GM19328 (cell line): ENCODE results near the gene BEX4.
A peak's percentile ranks its signal among the peaks of the same experiment; 100 is the strongest.
"Not testable (repeated sequence)": the region's sequence is repeated elsewhere in the genome, so short reads cannot be mapped to it uniquely, and the experiment has no call there.

ENCODE experiments used
- ATAC-seq: cut with Tn5 transposase; IDR thresholded peaks from one replicate; pipeline ENCODE4 v1.9.1; 2021; ENCODE audit warnings: mild to moderate bottlenecking, moderate library complexity; ENCODE audit not compliant: unreplicated experiment

Gene BEX4

DNA sequence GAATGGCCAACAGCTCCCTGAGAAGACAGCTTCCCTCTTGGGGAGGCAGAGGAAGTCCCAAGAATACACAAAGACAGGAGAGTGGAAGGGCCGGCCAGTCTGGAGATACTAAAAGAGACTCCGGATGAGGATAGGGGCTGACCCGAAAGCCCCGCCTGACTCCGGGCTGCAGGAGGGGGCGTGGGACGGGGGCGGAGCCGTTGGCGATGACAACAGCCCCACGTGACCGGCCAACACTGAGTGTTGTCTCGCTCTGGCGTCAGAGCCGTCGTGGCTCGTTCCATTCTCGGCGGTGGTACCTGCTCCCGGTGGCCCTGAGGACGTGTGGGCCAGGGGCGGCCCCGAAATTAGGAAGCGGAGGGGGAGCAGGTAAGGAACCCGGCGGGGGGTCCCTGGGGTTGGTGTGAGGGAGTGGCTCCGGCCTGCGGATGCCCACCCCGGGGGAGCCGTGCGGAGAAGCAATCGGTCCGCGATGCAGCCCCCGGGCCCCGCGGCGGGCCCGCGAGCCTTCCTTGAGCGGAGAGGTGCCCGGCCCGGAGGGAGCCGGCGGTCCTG lies at the start of gene BEX4:
Gene BEX4, plus strand, starts transcription at position 239 of the 555 bp plus-strand sequence. CDS start 1,046 bp downstream, outside the sequence.
- peak; percentile 83 for ATAC-seq

- no peak for ATAC-seq
Measured at GRCh38 chrX:103170216-103170615, 44.7 kb upstream of the BEX4 start.

- ATAC-seq: no peak
Measured at GRCh38 chrX:103171353-103171752, 43.6 kb upstream of the BEX4 start.

- ATAC-seq: not testable (repeated sequence)
Measured at GRCh38 chrX:103175256-103175655, 39.7 kb upstream of the BEX4 start.

DNA sequence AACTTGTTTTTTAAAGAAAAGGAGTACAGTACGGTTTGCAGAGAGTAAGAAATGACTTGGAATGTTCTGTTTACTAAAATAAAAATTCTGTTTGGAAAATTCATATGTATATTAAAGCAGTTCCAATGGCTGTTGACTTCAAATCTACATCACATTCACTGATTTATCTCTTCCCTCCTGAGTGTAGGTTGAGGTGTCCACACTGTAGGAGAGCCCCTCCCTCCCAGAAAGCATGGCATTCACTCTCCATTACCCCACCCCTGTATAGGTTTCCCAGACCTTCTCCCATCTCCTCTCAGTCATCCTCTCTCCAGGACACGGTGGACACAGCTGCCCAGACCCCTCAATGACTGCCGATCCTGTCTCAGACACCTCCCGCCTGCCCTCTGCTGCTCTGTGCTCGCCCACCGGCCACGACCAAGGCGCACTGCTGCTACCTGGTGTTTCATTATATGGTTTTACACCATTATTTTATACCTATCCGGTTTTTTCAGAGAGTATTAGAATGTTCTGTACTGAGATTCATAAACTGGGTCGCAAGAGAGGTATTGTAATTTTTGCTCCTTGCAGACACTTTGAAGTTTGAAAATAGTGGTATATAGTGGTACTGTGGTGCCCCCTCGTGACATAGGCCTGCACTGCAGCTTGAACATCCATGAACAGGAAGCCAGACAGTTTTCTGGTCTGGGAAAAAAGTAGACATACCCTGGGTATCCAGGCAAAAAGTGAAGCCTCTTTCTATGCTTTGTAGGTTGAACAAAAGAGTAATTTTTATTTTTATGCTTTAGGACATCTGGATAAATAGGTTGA lies 38.8 kb upstream of the BEX4 start:
- ATAC-seq: no peak

- no peak for ATAC-seq
Measured at GRCh38 chrX:103177556-103177955, 37.4 kb upstream of the BEX4 start.

- no peak for ATAC-seq
Measured at GRCh38 chrX:103183912-103184311, 31.0 kb upstream of the BEX4 start.

- ATAC-seq: no peak
Measured at GRCh38 chrX:103187953-103188475, 26.9 kb upstream of the BEX4 start.

- no peak for ATAC-seq
Measured at GRCh38 chrX:103197721-103198306, 17.1 kb upstream of the BEX4 start.

DNA sequence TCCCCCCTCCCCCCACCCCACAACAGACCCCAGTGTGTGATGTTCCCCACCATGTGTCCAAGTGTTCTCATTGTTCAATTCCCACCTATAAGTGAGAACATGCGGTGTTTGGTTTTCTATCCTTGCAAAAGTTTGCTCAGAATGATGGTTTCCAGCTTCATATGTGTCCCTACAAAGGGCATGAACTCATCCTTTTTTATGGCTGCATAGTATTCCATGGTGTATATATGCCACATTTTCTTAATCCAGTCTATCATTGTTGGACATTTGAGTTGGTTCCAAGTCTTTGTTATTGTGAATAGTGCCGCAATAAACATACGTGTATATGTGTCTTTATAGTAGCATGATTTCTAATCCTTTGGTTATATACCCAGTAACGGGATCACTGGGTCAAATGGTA lies 16.2 kb upstream of the BEX4 start:
- not testable (repeated sequence) for ATAC-seq

DNA sequence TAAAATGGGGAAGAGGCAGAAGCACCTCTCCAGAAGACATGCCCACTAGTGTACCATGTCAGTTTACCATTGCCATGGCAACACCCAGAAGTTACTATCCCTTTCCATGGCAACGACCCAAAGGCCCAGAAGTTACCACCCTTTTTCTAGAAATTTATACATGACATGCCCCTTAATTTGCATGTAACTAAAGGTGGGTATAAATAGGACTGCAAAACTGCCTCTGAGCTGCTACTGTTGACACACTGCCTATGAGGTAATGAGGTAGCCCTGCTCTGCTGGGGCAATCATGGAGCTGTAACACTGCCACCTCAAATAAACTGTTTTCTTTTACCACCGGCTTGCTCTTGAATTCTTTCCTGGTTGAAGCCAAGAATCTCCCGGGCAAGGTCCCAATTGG lies 13.9 kb upstream of the BEX4 start:
- no peak for ATAC-seq

DNA sequence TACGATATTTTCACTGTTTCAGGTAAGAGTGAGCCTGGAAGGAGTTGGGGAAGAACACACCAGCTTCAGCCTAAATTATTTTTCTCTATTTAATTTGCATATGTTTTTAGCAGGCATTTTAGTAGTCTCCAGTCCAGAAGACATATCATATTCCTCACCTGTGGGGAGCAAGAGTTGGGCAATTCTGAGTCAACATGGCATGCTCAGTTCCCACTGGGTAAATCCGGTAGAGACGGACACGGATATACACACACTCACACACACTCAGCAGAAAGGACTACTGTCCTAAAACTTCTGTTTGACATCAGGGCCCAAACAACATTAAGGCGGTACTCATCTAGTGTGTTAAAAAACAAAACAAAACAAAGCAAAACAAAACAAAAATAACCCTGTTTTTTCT lies 4.9 kb upstream of the BEX4 start:
- ATAC-seq: no peak

DNA sequence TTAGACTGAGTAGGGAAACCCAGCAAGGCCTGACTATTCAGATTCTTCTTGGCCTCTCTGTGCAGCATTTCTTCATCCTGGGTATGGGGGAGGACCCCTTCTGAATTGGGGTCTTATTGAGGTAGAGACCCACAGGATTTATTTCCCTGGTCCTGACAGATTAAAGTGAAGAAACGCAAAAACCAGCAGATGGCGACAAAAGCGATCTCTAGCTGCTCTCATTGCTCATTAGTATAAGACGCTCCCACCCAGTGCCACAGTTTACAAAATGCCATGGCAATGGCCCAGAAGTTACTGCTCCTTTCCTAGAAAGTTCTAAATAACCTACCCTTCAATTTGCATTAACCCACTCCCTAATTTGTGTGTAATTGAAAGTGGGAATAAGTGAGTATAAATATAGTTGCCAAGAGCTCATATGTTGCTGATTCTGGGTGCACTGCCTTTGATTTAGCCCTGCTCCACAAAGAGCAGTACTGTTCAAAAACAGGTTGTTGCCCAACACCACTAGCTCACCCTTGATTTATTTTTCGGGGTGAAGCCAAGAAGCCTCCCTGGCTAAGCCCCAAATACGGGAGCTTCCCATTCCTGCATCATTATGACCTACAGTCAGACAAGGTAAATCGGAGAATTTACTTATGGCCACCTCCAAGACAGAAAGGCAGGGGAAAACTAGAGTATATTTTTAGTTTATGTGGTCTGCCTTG lies 3.7 kb upstream of the BEX4 start:
- no peak for ATAC-seq

DNA sequence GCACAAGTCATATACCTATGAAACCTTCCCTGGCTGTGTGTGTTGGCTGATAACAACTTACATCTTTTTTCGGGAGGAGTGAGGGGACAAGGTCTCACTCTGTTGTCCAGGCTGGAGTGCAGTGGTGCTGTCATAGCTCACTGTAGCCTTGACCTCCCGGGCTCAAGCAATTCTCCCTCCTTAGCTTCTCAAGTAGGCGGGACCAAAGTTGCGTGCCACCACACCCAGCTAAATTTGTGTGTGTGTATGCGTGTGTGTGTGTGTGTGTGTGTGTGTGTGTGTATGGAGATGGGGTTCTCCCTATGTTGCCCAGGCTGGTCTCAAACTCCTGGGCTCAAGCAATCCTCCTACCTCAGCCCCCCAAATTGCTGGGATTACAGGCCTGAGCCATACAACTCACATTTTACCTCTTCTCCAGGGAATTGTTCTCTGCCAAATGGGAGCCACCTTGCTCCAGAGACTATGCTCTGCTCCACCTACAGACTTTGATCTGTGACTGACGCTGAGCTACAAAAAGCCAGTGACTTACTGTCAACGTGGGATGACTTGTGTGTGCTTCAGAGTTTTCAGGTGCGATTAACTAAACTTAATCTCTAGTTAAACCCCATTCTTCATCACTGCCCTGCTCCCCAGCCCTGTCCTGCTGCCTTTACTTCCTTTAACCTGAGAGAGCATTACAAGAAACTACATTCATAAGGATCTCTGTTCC lies 2.0 kb upstream of the BEX4 start:
- ATAC-seq: no peak

DNA sequence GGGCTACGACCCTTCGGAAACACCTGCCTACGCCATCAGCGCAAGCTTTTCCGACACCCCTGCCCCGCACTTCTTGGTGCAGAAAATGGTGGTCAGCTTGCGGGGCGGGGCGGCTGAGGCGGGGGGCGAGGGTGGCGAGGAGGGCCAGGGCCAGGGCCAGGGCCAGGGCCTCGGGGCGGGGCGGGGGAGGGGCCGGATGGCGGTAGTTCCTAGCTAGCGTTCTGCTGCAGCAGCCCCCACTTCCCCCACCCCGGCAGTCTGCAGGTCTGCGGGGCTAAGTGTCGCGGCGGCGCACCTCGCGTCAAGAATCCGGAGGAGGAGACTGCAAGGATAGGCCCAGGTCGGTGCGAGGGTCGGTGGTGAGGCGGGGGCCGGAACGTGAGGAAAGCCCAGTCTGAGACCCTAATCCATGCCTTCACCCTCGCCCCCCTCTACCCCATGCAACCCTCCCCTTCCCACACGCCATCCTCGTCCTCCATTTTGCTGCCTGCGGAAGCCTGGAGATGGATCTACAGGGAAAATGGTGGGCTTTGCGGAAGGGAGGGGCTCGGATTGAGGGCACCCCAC lies 600 bp downstream of the BEX4 start:
- no peak for ATAC-seq

DNA sequence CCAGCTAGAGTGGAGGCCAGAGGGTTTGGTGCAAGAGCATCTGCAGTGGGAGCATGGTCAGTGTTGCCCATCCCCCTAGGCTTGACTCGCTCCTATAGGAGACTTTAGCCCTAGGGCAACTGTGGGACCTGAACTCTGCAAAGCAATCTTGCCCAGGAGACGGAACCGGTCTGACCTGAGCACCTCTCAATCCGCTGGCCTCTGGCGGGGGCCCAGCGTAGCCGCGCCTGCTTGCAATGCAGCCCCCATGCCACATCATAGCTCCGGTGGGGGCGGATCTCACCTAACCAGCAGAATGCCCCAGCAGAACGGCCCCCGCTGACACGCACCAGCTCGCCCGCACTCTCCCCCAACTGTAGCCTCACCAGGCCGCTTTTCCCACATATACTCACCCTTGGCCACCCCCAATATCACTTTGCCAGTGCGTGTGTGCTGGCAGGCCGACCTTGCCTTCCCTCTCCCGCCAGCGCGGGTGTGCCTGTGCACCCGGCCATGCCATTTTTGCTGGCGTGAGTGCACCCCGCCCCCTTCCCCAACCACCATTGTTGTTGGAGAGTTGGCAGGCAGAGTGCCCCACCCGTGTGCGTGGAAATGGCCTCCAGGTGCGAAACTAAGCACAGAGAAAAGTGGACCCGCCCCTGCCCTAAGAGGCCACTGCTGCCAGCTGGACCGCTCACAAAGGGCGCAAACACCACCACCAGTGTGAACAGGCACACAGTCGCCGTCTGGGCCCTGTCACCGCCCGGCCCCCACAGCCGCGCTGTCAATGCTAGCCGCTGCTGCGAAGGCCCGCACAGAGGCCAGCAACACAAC lies 5.8 kb downstream of the BEX4 start:
- no peak for ATAC-seq

GRCh38 chrX:103225918-103226317 lies 11.0 kb downstream of the BEX4 start:
- not testable (repeated sequence) for ATAC-seq

GRCh38 chrX:103233263-103233662 lies 18.4 kb downstream of the BEX4 start:
- ATAC-seq: no peak

GRCh38 chrX:103234869-103235268 lies 20.0 kb downstream of the BEX4 start:
- no peak for ATAC-seq

DNA sequence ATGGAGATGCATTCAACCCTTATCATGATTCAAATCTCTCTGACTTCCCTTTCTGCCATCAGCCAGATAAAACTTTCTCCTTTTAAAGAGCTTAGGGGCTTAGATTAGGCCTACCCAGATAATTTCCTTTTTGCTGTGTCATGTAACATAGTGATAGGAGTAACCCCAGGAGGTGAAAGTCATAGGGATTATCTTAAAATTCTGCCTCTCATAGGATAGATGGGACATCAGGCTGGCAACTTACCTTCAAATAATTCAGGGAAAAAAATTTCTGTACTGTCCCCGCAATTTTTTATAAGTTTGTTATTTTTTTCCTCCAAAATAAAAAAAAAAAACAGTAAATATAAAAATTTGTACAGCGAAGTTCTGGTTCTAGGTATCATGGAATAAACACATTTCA lies 20.7 kb downstream of the BEX4 start:
- not testable (repeated sequence) for ATAC-seq
